K562 (cell line): ENCODE data around the gene ZNF215. TPM values are rescaled to one million over a fixed set of nuclear protein-coding genes. Genes with fewer than 3 reads are reported as not detected.

Experiments used
- ATAC-seq: fragments of 200-7000 bp; cut with Tn5 transposase; 3 replicates; pipeline ENCODE4 v1.9.1; 2020; ENCODE audit warnings: moderate library complexity
- BruUV-seq: library from RNA; stranded (reverse); fragments of 400-500 nt; replicated peaks from 2 replicates; lab custom pipeline; 2021; lab: Mats Ljungman, UMichigan
- CTCF ChIA-PET: fragments of 300-600 bp; formaldehyde crosslinking; extraction: SDS; loops from one replicate; lab custom pipeline; 2021; ENCODE audit warnings: low intra/inter-chr PET ratio; lab: Yijun Ruan, JAX
- POLR2A ChIA-PET: fragments of 300-600, 350-650 bp; sonication (Branson Sonifier 250); formaldehyde crosslinking; extraction: SDS; loops from one replicate; lab custom pipeline; 2021; ENCODE audit warnings: antibody characterized with exemption, inconsistent platforms; lab: Yijun Ruan, JAX
- DNase-seq, 4 experiments: peaks; one replicate each; pipeline versions ENCODE4 v3.0.0 to v3.0.0-alpha.2; 2011 to 2018; ENCODE audit warnings: low spot score in 3 of 4, mixed read lengths in 3 of 4; ENCODE audit errors: extremely low read depth in 1 of 4
- FAIRE-seq: peaks from 2 replicates; lab custom pipeline; 2011; peaks lifted over from hg19 to GRCh38; lab: Jason Lieb, UNC
- H2AFZ ChIP-seq: 2 replicates; pipeline ENCODE4 v1.6.0; 2011; ENCODE audit warnings: low read depth, low read length, control low read depth, inconsistent platforms
- H3K27ac ChIP-seq: fragments of 200-600 bp; 3 replicates; pipeline ENCODE4 v1.8.0; 2011; ENCODE audit warnings: low read depth, mild to moderate bottlenecking, control low read depth, inconsistent platforms, low read length, moderate library complexity, mixed read lengths; ENCODE audit errors: extremely low read depth
- H3K27me3 ChIP-seq, 2 experiments: fragments of 300-600 bp in 1 of 2; 2 replicates in 1 of 2; 3 replicates in 1 of 2; pipeline versions ENCODE4 v1.6.0 to v1.8.0; 2011; ENCODE audit warnings: inconsistent platforms in 2 of 2, low read length in 2 of 2, mild to moderate bottlenecking in 1 of 2, mixed read lengths in 1 of 2, moderate library complexity in 1 of 2; ENCODE audit not compliant: control insufficient read depth in 2 of 2, insufficient read depth in 2 of 2
- H3K36me3 ChIP-seq: fragments of 300-600 bp; 3 replicates; pipeline ENCODE4 v1.8.0; 2011; ENCODE audit warnings: mild to moderate bottlenecking, low read length, inconsistent platforms; ENCODE audit not compliant: control insufficient read depth, insufficient read depth
- H3K4me1 ChIP-seq, 2 experiments: fragments of 200-600 bp in 1 of 2; replicated peaks in 1 of 2; 2 replicates in 1 of 2; 3 replicates in 1 of 2; pipeline versions ENCODE4 v1.5.1 to v1.8.0; 2011; ENCODE audit warnings: inconsistent platforms in 2 of 2, low read length in 2 of 2, mild to moderate bottlenecking in 1 of 2, mixed read lengths in 1 of 2, moderate library complexity in 1 of 2; ENCODE audit not compliant: control insufficient read depth in 2 of 2, insufficient read depth in 2 of 2
- H3K4me2 ChIP-seq: 2 replicates; pipeline ENCODE4 v1.6.1; 2011; ENCODE audit warnings: low read length, control low read depth, inconsistent platforms, mixed read lengths; ENCODE audit not compliant: insufficient read depth
- H3K4me3 ChIP-seq: fragments of 200-600 bp; sonication (generic), shearing (Covaris generic); 2 replicates; pipeline ENCODE4 v1.5.1; 2016; ENCODE audit warnings: control low read depth, inconsistent platforms
- H3K79me2 ChIP-seq: fragments of 200-600 bp; 3 replicates; pipeline ENCODE4 v1.8.0; 2011; ENCODE audit warnings: low read length, inconsistent platforms; ENCODE audit not compliant: control insufficient read depth, insufficient read depth
- H3K9ac ChIP-seq, 2 experiments: 2 replicates each; pipeline versions ENCODE4 v1.6.0 to v1.6.1; 2011; ENCODE audit warnings: low read depth in 2 of 2, low read length in 2 of 2, control low read depth in 1 of 2, inconsistent platforms in 1 of 2, mild to moderate bottlenecking in 1 of 2, mixed read lengths in 1 of 2; ENCODE audit not compliant: insufficient read depth in 1 of 2
- H3K9me1 ChIP-seq: one replicate; pipeline ENCODE4 v1.6.0; 2011; ENCODE audit warnings: inconsistent platforms, mild to moderate bottlenecking, low read length, moderate library complexity; ENCODE audit not compliant: control insufficient read depth, insufficient read depth
- H3K9me3 ChIP-seq: replicated peaks from 2 replicates; pipeline ENCODE4 v1.5.1; 2011; ENCODE audit warnings: low read depth, low read length, inconsistent platforms; ENCODE audit not compliant: control insufficient read depth, insufficient read depth
- H4K20me1 ChIP-seq: replicated peaks from 2 replicates; pipeline ENCODE4 v1.6.1; 2011; ENCODE audit warnings: low read length, inconsistent platforms, mixed read lengths; ENCODE audit not compliant: control insufficient read depth, insufficient read depth
- CEBPB ChIP-seq: fragments of 450-650 bp; IDR thresholded peaks from 2 replicates; pipeline ENCODE4 v1.6.1; 2016; ENCODE audit warnings: missing genetic modification characterization, missing compliant biosample characterization
- CEBPG ChIP-seq, 3 experiments: fragments of 200-800 bp in 1 of 3; sonication (Bioruptor generic) in 1 of 3; sonication (generic) in 1 of 3; formaldehyde crosslinking in 1 of 3; IDR thresholded peaks in 2 of 3; conservative IDR thresholded peaks in 1 of 3; 2 replicates each; pipeline versions ENCODE4 v1.6.1 to v1.8.0; 2016 to 2022; ENCODE audit warnings: missing compliant biosample characterization in 2 of 3, missing genetic modification characterization in 2 of 3, mild to moderate bottlenecking in 1 of 3, missing genetic modification reagents in 1 of 3
- MTA1 ChIP-seq: fragments of 450-650 bp; IDR thresholded peaks from 2 replicates; pipeline ENCODE4 v1.6.1; 2017; ENCODE audit warnings: borderline replicate concordance
- RHOXF2B ChIP-seq: fragments of 250-450 bp; sonication (Bioruptor Pico); conservative IDR thresholded peaks from 2 replicates; pipeline ENCODE4 v1.5.1; 2021
- XRCC5 ChIP-seq: fragments of 200-400 bp; formaldehyde crosslinking; IDR thresholded peaks from 2 replicates; pipeline ENCODE4 v1.6.1; 2017; ENCODE audit warnings: low read depth, mild to moderate bottlenecking, low read length
- ZBTB49 ChIP-seq: sonication (generic); formaldehyde crosslinking; IDR thresholded peaks from 2 replicates; pipeline ENCODE4 v1.8.0; 2022; ENCODE audit warnings: missing genetic modification reagents, mild to moderate bottlenecking, borderline replicate concordance
- ZNF121 ChIP-seq: sonication (generic); formaldehyde crosslinking; conservative IDR thresholded peaks from 2 replicates; pipeline ENCODE4 v1.8.0; 2022; ENCODE audit warnings: missing genetic modification reagents
- ZNF584 ChIP-seq: fragments of 200-800 bp; sonication (Bioruptor generic); IDR thresholded peaks from 2 replicates; pipeline ENCODE4 v1.6.1; 2016; ENCODE audit warnings: low read depth, mild to moderate bottlenecking, missing genetic modification characterization, missing compliant biosample characterization
- ZNF764 ChIP-seq: fragments of 250-450 bp; sonication (Bioruptor Pico); IDR thresholded peaks from 2 replicates; pipeline ENCODE4 v1.4.0; 2020; ENCODE audit warnings: low read depth, mild to moderate bottlenecking, moderate library complexity
- WGBS: fragments of 100-300 bp; shearing (Covaris generic); methylation state at CpG from one replicate; pipeline ENCODE4 v1.1.6; 2016; ENCODE audit warnings: low coverage, mixed read lengths; ENCODE audit not compliant: insufficient coverage; ENCODE audit errors: missing lambda C conversion rate; 5-methylcytosine and 5-hydroxymethylcytosine counted together
- in situ Hi-C: fragments of 300-500 bp; cut with MboI; formaldehyde crosslinking; loops from 4 replicates; pipeline ENCODE4 v1.15.0; 2018; ENCODE audit warnings: inconsistent platforms, mixed read lengths
- intact Hi-C: fragments of 100-400 bp; cut with micrococcal nuclease; formaldehyde crosslinking; loops from 2 replicates; pipeline ENCODE4 v1.14.2; 2022
- polyA plus RNA-seq, 8 experiments: library from polyadenylated mRNA; depleted of rRNA in 4 of 8; stranded (reverse) in 5 of 8; unstranded in 3 of 8; fragments of >200 nt; fragmentation: Nextera tagmentation in 2 of 8; fragmentation: Illumina TruSeq in 1 of 8; extraction: Ambion mirVana in 2 of 8; extraction: Trizol in 1 of 8; gene quantifications; 2 replicates each; pipeline versions ENCODE4 v1.2.1 to v1.2.3, GENCODE V29; 2011 to 2014; ENCODE audit warnings: inconsistent platforms in 1 of 8, missing spikeins in 1 of 8
- total RNA-seq, 7 experiments: library from RNA; depleted of rRNA in 6 of 7; stranded (reverse); fragments of >200 nt in 6 of 7; fragmentation: Illumina TruSeq in 2 of 7; extraction: Trizol in 2 of 7; gene quantifications; 2 replicates each; pipeline versions ENCODE4 v1.2.1 to v1.2.3, GENCODE V29; 2011 to 2021; ENCODE audit warnings: low replicate concordance in 1 of 7
- TF ChIP-seq, protein P1 (sequence below): IDR thresholded peaks from 2 replicates; pipeline ENCODE4 v1.6.1; 2012; ENCODE audit warnings: low read depth, low read length, improper control_type of control experiment, borderline replicate concordance

ZNF215 gene
- total and polyA plus RNA-seq, 9 of the 15 experiments (the other 6 are each of a cell fraction or from before 2014, with no cell fraction given): 11.2 to 19.1 (median 14.2) TPM

GRCh38 chr11:6928916-6929315 is 2.7 kb downstream of the ZNF215 start:
- TF ChIP-seq, protein P1, sequence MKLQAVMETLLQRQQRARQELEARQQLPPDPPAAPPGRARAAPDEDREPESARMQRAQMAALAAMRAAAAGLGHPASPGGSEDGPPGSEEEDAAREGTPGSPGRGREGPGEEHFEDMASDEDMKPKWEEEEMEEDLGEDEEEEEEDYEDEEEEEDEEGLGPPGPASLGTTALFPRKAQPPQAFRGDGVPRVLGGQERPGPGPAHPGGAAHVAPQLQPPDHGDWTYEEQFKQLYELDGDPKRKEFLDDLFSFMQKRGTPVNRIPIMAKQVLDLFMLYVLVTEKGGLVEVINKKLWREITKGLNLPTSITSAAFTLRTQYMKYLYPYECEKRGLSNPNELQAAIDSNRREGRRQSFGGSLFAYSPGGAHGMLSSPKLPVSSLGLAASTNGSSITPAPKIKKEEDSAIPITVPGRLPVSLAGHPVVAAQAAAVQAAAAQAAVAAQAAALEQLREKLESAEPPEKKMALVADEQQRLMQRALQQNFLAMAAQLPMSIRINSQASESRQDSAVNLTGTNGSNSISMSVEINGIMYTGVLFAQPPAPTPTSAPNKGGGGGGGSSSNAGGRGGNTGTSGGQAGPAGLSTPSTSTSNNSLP: no peak
- no peak for TF ChIP-seq RHOXF2B (CRISPR knock-in tag)
- ChIA-PET CTCF (no interaction called here), POLR2A (interaction anchor here (0.6 to 1.0 kb wide), 2 partner anchors 9 to 29 kb away, joined by 3 read pairs; no protein-coding TSS in a partner anchor)
- Histone ChIP-seq H3K9me1 (no peaks in the 10 kb centered on the region), H2AFZ (no peak overlapping the region), H3K27me3 (no peaks in the 10 kb centered on the region), H3K4me1 (peaks cover 0 to 11% of the 10 kb centered on the region in 2 experiments; a peak in 3 of 5 replicates), H3K4me2 (no peak overlapping the region), H3K9ac (no peak overlapping the region), H3K36me3 (peaks cover 45% of the 10 kb centered on the region), H3K27ac (no peak overlapping the region), H3K9me3 (no peaks in the 10 kb centered on the region), H3K79me2 (peaks cover 32% of the 10 kb centered on the region), H3K4me3 (no peak overlapping the region), H4K20me1 (no peaks in the 10 kb centered on the region)
- ATAC-seq (no peak), DNase-seq (no peak), FAIRE-seq (no peak)
- no TSS peak for BruUV-seq
- in situ Hi-C loops (no loop called here), intact Hi-C loops (no loop called here)
- WGBS: 75% methylated on average over 4 of the region's 4 CpGs

DNA sequence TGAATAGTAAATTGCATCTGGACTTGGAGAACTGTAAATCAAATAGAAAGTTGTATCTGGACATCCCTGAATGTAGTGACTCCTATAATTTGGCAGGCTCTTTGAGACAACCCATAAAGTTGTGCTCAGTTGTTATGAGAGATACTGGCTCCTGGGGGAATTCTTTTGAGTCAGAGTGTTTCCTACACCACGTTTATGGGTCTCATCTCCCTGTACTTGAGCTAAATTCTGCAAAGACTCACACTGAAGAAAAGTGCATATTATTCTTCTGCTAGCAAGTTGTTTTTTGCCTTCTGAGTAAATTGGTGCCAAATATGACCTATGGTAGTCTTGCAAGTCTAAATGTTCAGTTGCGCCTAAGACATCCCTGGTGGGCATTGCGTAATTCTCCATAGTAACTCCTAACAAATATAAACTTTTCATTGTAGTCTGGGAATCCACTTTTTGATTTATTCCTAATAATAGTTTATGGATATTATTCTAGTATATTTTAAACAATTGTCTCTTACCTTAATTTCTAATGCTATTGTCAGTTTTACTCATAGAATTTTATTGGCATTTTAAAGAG is 5.0 kb downstream of the ZNF215 start:
- Histone ChIP-seq H3K9ac (no peak overlapping the region), H3K4me1 (peaks cover 0 to 6% of the 10 kb centered on the region in 2 experiments; a peak in 1 of 5 replicates), H3K36me3 (peaks cover 67% of the 10 kb centered on the region), H3K9me3 (no peaks in the 10 kb centered on the region), H3K9me1 (no peaks in the 10 kb centered on the region), H3K27ac (no peak overlapping the region), H3K27me3 (no peaks in the 10 kb centered on the region), H2AFZ (no peak overlapping the region), H3K4me3 (no peak overlapping the region), H3K4me2 (no peak overlapping the region), H3K79me2 (peaks cover 32% of the 10 kb centered on the region), H4K20me1 (no peaks in the 10 kb centered on the region)
- in situ Hi-C loops: no loop called here
- 87% methylated on average over 3 of the region's 3 CpGs for WGBS
- FAIRE-seq: no peak
- intact Hi-C loops: no loop called here
- no peak for DNase-seq
- ATAC-seq: no peak
- BruUV-seq: no TSS peak
- ChIA-PET POLR2A (interaction anchor here (1.7 kb wide), 1 partner anchor 7 kb away, joined by 7 read pairs; no protein-coding TSS in a partner anchor), CTCF (no interaction called here)
- no peak for TF ChIP-seq MTA1
- no peak for TF ChIP-seq ZNF121 (CRISPR knock-in tag)
- no peak for TF ChIP-seq ZBTB49 (CRISPR knock-in tag)
- no peak for TF ChIP-seq CEBPG (CRISPR knock-in tag; IDR thresholded peaks at IDR 0.05)
- TF ChIP-seq CEBPG (tag; conservative IDR thresholded peaks at IDR 0.05 in 1 of 2, IDR thresholded peaks at IDR 0.05 in 1 of 2): peak; percentile 39 to 87; a peak in 3 of 4 replicates
- no peak for TF ChIP-seq ZNF764 (CRISPR knock-in tag)
- peak; percentile 85 for TF ChIP-seq CEBPB (tag)
- no peak for TF ChIP-seq XRCC5
- TF ChIP-seq ZNF584 (CRISPR knock-in tag): no peak
